ENCODE data around the gene NXPE1. TPM values are rescaled to one million over a fixed set of nuclear protein-coding genes. Genes with fewer than 3 reads are reported as not detected.

Gene NXPE1
- total RNA-seq, 1 experiment from 2014 or later: not detected

DNA sequence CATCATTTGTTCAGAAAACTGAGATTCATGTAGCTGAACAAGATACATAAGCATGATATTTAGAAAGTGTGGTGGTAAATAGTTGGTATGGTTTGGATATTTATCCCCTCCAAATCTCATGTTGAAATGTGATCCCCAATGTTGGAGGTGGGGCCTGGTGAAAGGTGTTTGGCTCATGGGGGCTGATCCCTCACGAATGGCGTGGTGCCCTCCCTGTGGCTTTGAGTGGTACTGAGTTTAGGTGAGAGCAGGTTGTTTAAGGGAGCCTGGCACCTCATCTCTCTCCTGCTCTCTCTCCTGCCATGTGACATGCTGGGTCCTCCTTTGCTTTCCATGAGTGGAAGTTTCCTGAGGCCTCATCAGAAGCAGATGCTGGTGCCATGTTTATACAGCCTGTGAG is 48.1 kb downstream of the NXPE1 start:
- BruUV-seq (replicated peaks): no TSS peak

DNA sequence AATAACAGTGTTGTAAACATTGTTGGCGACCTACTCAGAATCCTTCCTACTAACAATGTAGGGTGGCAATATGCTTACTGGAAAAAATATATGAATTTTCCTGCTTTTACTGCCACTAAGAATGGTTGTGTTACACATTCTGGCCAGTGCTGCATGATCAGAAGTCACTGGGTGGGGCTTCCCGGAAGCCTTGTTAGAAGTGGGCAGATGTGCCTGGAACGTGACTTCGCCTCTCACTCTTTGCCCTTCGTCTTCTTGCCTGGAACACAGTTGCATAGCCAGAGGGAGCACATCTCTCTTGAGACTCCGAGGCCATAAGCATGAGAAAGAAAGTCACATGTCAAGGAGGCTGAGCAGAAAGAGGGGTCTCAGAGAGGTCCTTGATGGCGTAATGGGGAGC is 48.6 kb downstream of the NXPE1 start:
- H3K9me3 ChIP-seq (ENCODE audit: control insufficient read depth, insufficient read depth, low read depth, low read length): no peaks in the 10 kb centered on the region
- in situ Hi-C loops (cut with HindIII; ENCODE audit: low pct_unique_long_range_greater_than_20kb, low sequenced_read_pairs) (no loop called here), intact Hi-C loops (cut with micrococcal nuclease; ENCODE audit: unreplicated experiment) (no loop called here)
- H3K27ac ChIP-seq (ENCODE audit: low read length): no peak overlapping the region
- H3K27me3 ChIP-seq (ENCODE audit: control insufficient read depth, insufficient read depth, low read length): no peaks in the 10 kb centered on the region
- no peaks in the 10 kb centered on the region for H3K4me1 ChIP-seq (ENCODE audit: control insufficient read depth, insufficient read depth, low read length)
- H3K36me3 ChIP-seq (ENCODE audit: control insufficient read depth, insufficient read depth, low read length): no peaks in the 10 kb centered on the region
- no TSS peak for BruUV-seq (replicated peaks)
- DNase-seq (ENCODE audit: low read depth, low spot score) (no peak), ATAC-seq (no peak)
- TF ChIP-seq, protein P1, sequence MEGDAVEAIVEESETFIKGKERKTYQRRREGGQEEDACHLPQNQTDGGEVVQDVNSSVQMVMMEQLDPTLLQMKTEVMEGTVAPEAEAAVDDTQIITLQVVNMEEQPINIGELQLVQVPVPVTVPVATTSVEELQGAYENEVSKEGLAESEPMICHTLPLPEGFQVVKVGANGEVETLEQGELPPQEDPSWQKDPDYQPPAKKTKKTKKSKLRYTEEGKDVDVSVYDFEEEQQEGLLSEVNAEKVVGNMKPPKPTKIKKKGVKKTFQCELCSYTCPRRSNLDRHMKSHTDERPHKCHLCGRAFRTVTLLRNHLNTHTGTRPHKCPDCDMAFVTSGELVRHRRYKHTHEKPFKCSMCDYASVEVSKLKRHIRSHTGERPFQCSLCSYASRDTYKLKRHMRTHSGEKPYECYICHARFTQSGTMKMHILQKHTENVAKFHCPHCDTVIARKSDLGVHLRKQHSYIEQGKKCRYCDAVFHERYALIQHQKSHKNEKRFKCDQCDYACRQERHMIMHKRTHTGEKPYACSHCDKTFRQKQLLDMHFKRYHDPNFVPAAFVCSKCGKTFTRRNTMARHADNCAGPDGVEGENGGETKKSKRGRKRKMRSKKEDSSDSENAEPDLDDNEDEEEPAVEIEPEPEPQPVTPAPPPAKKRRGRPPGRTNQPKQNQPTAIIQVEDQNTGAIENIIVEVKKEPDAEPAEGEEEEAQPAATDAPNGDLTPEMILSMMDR (IDR thresholded peaks at IDR 0.05): no peak
- TF ChIP-seq TCF7L2 (IDR thresholded peaks at IDR 0.05; ENCODE audit: low read depth, low read length): no peak
- TF ChIP-seq SIN3A (IDR thresholded peaks at IDR 0.05; ENCODE audit: borderline replicate concordance, insufficient read depth, low read depth, low read length): no peak
- TF ChIP-seq, protein P2, sequence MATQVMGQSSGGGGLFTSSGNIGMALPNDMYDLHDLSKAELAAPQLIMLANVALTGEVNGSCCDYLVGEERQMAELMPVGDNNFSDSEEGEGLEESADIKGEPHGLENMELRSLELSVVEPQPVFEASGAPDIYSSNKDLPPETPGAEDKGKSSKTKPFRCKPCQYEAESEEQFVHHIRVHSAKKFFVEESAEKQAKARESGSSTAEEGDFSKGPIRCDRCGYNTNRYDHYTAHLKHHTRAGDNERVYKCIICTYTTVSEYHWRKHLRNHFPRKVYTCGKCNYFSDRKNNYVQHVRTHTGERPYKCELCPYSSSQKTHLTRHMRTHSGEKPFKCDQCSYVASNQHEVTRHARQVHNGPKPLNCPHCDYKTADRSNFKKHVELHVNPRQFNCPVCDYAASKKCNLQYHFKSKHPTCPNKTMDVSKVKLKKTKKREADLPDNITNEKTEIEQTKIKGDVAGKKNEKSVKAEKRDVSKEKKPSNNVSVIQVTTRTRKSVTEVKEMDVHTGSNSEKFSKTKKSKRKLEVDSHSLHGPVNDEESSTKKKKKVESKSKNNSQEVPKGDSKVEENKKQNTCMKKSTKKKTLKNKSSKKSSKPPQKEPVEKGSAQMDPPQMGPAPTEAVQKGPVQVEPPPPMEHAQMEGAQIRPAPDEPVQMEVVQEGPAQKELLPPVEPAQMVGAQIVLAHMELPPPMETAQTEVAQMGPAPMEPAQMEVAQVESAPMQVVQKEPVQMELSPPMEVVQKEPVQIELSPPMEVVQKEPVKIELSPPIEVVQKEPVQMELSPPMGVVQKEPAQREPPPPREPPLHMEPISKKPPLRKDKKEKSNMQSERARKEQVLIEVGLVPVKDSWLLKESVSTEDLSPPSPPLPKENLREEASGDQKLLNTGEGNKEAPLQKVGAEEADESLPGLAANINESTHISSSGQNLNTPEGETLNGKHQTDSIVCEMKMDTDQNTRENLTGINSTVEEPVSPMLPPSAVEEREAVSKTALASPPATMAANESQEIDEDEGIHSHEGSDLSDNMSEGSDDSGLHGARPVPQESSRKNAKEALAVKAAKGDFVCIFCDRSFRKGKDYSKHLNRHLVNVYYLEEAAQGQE (IDR thresholded peaks at IDR 0.05; ENCODE audit: insufficient read depth in 1 of 2, low read depth in 2 of 2, low read length in 1 of 2): no peak
- no peak for TF ChIP-seq POLR2AphosphoS5 (IDR thresholded peaks at IDR 0.05; ENCODE audit: low read depth, low read length)
- ChIA-PET CTCF (no interaction called here), POLR2A (no interaction called here)
- H3K4me3 ChIP-seq (ENCODE audit: low read depth in 2 of 2, low read length in 2 of 2): no peak overlapping the region

More for the DNA sequence above, 48.1 kb downstream of the NXPE1 start:
- Histone ChIP-seq H3K9me3 (ENCODE audit: control insufficient read depth, insufficient read depth, low read depth, low read length) (no peaks in the 10 kb centered on the region), H3K4me1 (ENCODE audit: control insufficient read depth, insufficient read depth, low read length) (no peaks in the 10 kb centered on the region), H3K36me3 (ENCODE audit: control insufficient read depth, insufficient read depth, low read length) (no peaks in the 10 kb centered on the region), H3K4me3 (ENCODE audit: low read depth in 2 of 2, low read length in 2 of 2) (no peak overlapping the region), H3K27me3 (ENCODE audit: control insufficient read depth, insufficient read depth, low read length) (no peaks in the 10 kb centered on the region), H3K27ac (ENCODE audit: low read length) (no peak overlapping the region)
- in situ Hi-C loops (cut with HindIII; ENCODE audit: low pct_unique_long_range_greater_than_20kb, low sequenced_read_pairs) (no loop called here), intact Hi-C loops (cut with micrococcal nuclease; ENCODE audit: unreplicated experiment) (no loop called here)
- no peak for ATAC-seq
- CTCF ChIA-PET: no interaction called here
- DNase-seq (ENCODE audit: low read depth, low spot score): no peak
- POLR2A ChIA-PET: no interaction called here
- TF ChIP-seq SIN3A (IDR thresholded peaks at IDR 0.05; ENCODE audit: borderline replicate concordance, insufficient read depth, low read depth, low read length): no peak
- no peak for TF ChIP-seq POLR2AphosphoS5 (IDR thresholded peaks at IDR 0.05; ENCODE audit: low read depth, low read length)
- TF ChIP-seq, protein P1 (IDR thresholded peaks at IDR 0.05): no peak

Measured in Panc1 (cell line).